GM12873 (cell line): ENCODE data around the gene ZCCHC24.

Experiments used
- CTCF ChIP-seq: IDR thresholded peaks from 2 replicates; pipeline ENCODE4 v1.5.1; 2012; ENCODE audit warnings: low read depth, mild to moderate bottlenecking, moderate library complexity, low read length, control low read depth; ENCODE audit not compliant: insufficient read depth; ENCODE audit errors: missing control alignments

Gene ZCCHC24

DNA sequence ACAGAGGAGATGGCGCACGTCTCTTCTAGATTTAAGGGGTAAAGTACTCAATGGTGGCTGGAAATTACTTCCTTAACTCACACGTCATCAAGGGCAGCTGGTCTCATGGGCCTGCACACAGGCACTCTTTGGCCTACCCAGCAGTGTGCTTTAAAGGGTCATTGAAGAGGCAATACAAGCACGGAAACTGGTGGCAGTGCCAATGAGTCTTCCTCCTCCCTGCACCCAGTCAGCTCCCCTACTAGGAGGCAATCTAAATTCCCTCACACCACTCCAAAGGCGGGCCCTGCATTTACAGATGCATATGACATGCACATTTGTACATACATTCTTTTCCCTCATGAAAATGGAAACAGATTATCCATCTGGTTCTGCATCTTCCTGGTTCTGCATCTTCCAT is 50.8 kb downstream of the ZCCHC24 start:
- no peak for TF ChIP-seq CTCF

GRCh38 chr10:79393924-79394610 is 51.4 kb downstream of the ZCCHC24 start:
- TF ChIP-seq CTCF = no peak

- TF ChIP-seq CTCF = no peak
Measured at GRCh38 chr10:79393221-79393923, 52.1 kb downstream of the ZCCHC24 start.

- no peak for TF ChIP-seq CTCF
Measured at GRCh38 chr10:79392506-79393176, 52.8 kb downstream of the ZCCHC24 start.

- TF ChIP-seq CTCF = no peak
Measured at GRCh38 chr10:79392020-79392398, 53.4 kb downstream of the ZCCHC24 start.

- TF ChIP-seq CTCF = no peak
Measured at GRCh38 chr10:79391231-79392019, 54.0 kb downstream of the ZCCHC24 start.
